IMR-90 (cell line): ENCODE data around the gene BOLA1. TPM values are rescaled to one million over a fixed set of nuclear protein-coding genes. Genes with fewer than 3 reads are reported as not detected.

Experiments
- ATAC-seq: fragments of 200-7000 bp; cut with Tn5 transposase; 2 replicates; pipeline ENCODE4 v1.9.1; 2020; ENCODE audit warnings: low read depth, mild to moderate bottlenecking, moderate library complexity
- BruUV-seq: library from RNA; stranded (reverse); fragments of 400-500 nt; replicated peaks from 2 replicates; lab custom pipeline; 2021; lab: Mats Ljungman, UMichigan
- CTCF ChIA-PET: fragments of 300-600 bp; formaldehyde crosslinking; extraction: SDS; loops from one replicate; lab custom pipeline; 2021; ENCODE audit warnings: antibody characterized with exemption; lab: Yijun Ruan, JAX
- POLR2A ChIA-PET: fragments of 300-600 bp; sonication (Branson Sonifier 250); formaldehyde crosslinking; loops from one replicate; lab custom pipeline; 2022; ENCODE audit warnings: antibody characterized with exemption; ENCODE audit not compliant: unreplicated experiment; lab: Charles Lee
- DNase-seq: peaks from one replicate; pipeline ENCODE4 v3.0.0; 2013
- H2AFZ ChIP-seq: replicated peaks from 2 replicates; pipeline ENCODE3; 2013; ENCODE audit warnings: low read length, mild to moderate bottlenecking; ENCODE audit not compliant: poor library complexity
- H2AK5ac ChIP-seq: 2 replicates; pipeline ENCODE4 v1.6.1; 2013; ENCODE audit warnings: low read depth, low read length, inconsistent platforms
- H2AK9ac ChIP-seq: replicated peaks from 2 replicates; pipeline ENCODE3; 2013; ENCODE audit warnings: mild to moderate bottlenecking, low read depth, low read length, moderate library complexity; ENCODE audit not compliant: poor library complexity
- H2BK120ac ChIP-seq: 2 replicates; pipeline ENCODE4 v1.6.1; 2013; ENCODE audit warnings: low read depth, low read length, inconsistent platforms
- H2BK15ac ChIP-seq: 3 replicates; pipeline ENCODE4 v1.6.1; 2013; ENCODE audit warnings: low read depth, low read length, inconsistent platforms
- H2BK20ac ChIP-seq: 2 replicates; pipeline ENCODE4 v1.6.1; 2013; ENCODE audit warnings: low read depth, mild to moderate bottlenecking, inconsistent platforms, low read length, moderate library complexity
- H2BK5ac ChIP-seq: 2 replicates; pipeline ENCODE4 v1.6.1; 2013; ENCODE audit warnings: mild to moderate bottlenecking, low read depth, low read length, inconsistent platforms; ENCODE audit not compliant: poor library complexity, severe bottlenecking
- H3K14ac ChIP-seq: replicated peaks from 2 replicates; pipeline ENCODE4 v1.6.1; 2013; ENCODE audit warnings: low read depth, low read length, inconsistent platforms
- H3K18ac ChIP-seq: 2 replicates; pipeline ENCODE4 v1.6.1; 2013; ENCODE audit warnings: low read depth, low read length, control low read depth
- H3K23ac ChIP-seq: 2 replicates; pipeline ENCODE4 v1.6.1; 2013; ENCODE audit warnings: low read depth, low read length, inconsistent platforms
- H3K27ac ChIP-seq: 2 replicates; pipeline ENCODE4 v1.5.1; 2013; ENCODE audit warnings: mild to moderate bottlenecking, control low read depth, low read length; ENCODE audit not compliant: insufficient read depth
- H3K27me3 ChIP-seq: 2 replicates; pipeline ENCODE4 v1.6.1; 2013; ENCODE audit warnings: low read length; ENCODE audit not compliant: control insufficient read depth, insufficient read depth
- H3K36me3 ChIP-seq: 2 replicates; pipeline ENCODE4 v1.6.1; 2013; ENCODE audit warnings: low read length, mixed read lengths; ENCODE audit not compliant: control insufficient read depth, insufficient read depth
- H3K4ac ChIP-seq: 2 replicates; pipeline ENCODE4 v1.6.1; 2013; ENCODE audit warnings: low read depth, low read length, inconsistent platforms
- H3K4me1 ChIP-seq: 2 replicates; pipeline ENCODE4 v1.6.1; 2013; ENCODE audit warnings: low read length, mixed read lengths; ENCODE audit not compliant: control insufficient read depth, insufficient read depth
- H3K4me2 ChIP-seq: 2 replicates; pipeline ENCODE4 v1.6.1; 2013; ENCODE audit warnings: low read depth, mild to moderate bottlenecking, control low read depth, low read length, moderate library complexity
- H3K4me3 ChIP-seq: 2 replicates; pipeline ENCODE4 v1.5.1; 2013; ENCODE audit warnings: low read depth, mild to moderate bottlenecking, control low read depth, low read length, moderate library complexity; ENCODE audit not compliant: insufficient read depth
- H3K56ac ChIP-seq: 2 replicates; pipeline ENCODE4 v1.6.1; 2013; ENCODE audit warnings: low read length, inconsistent platforms; ENCODE audit not compliant: insufficient read depth; ENCODE audit errors: extremely low read depth
- H3K79me1 ChIP-seq, 2 experiments: 2 replicates each; pipeline ENCODE4 v1.6.1; 2013; ENCODE audit warnings: low read length in 2 of 2, inconsistent platforms in 1 of 2, low read depth in 1 of 2
- H3K9ac ChIP-seq: 2 replicates; pipeline ENCODE4 v1.6.1; 2013; ENCODE audit warnings: low read depth, low read length, control low read depth
- H3K9me1 ChIP-seq: 2 replicates; pipeline ENCODE4 v1.6.1; 2013; ENCODE audit warnings: low read length, inconsistent platforms; ENCODE audit not compliant: insufficient read depth
- H3K9me3 ChIP-seq: 2 replicates; pipeline ENCODE4 v1.6.1; 2013; ENCODE audit warnings: low read length; ENCODE audit not compliant: control insufficient read depth, insufficient read depth
- H4K20me1 ChIP-seq: 2 replicates; pipeline ENCODE4 v1.6.1; 2013; ENCODE audit warnings: low read length, inconsistent platforms; ENCODE audit not compliant: insufficient read depth
- H4K5ac ChIP-seq: 2 replicates; pipeline ENCODE4 v1.6.1; 2013; ENCODE audit warnings: mild to moderate bottlenecking, low read depth, low read length, control low read depth
- H4K8ac ChIP-seq, 2 experiments: 2 replicates each; pipeline ENCODE4 v1.6.1; 2013; ENCODE audit warnings: low read depth in 2 of 2, low read length in 2 of 2, control low read depth in 1 of 2, inconsistent platforms in 1 of 2
- H4K91ac ChIP-seq: 2 replicates; pipeline ENCODE4 v1.6.1; 2013; ENCODE audit warnings: low read depth, low read length, inconsistent platforms; ENCODE audit not compliant: insufficient read depth
- BHLHE40 ChIP-seq: fragments of 150-350 bp; IDR thresholded peaks from 2 replicates; pipeline ENCODE4 v1.6.1; 2016; ENCODE audit warnings: mild to moderate bottlenecking, low read depth, low read length
- CEBPB ChIP-seq: IDR thresholded peaks from 2 replicates; pipeline ENCODE4 v1.6.1; 2012; ENCODE audit warnings: low read depth, low read length, improper control_type of control experiment
- CHD1 ChIP-seq: IDR thresholded peaks from 2 replicates; pipeline ENCODE4 v1.6.1; 2012; ENCODE audit warnings: low read depth, low read length, improper control_type of control experiment
- CTCF ChIP-seq: conservative IDR thresholded peaks from 2 replicates; pipeline ENCODE4 v1.5.1; 2012; ENCODE audit warnings: mild to moderate bottlenecking, low read depth, low read length, improper control_type of control experiment
- ELK1 ChIP-seq: fragments of 150-350 bp; IDR thresholded peaks from 2 replicates; pipeline ENCODE4 v1.6.1; 2016; ENCODE audit warnings: low read depth, mild to moderate bottlenecking, low read length, moderate library complexity, borderline replicate concordance
- FOS ChIP-seq: fragments of 150-350 bp; IDR thresholded peaks from 2 replicates; pipeline ENCODE4 v1.6.1; 2016; ENCODE audit warnings: low read depth, low read length
- MAFK ChIP-seq: IDR thresholded peaks from 2 replicates; pipeline ENCODE4 v1.6.1; 2012; ENCODE audit warnings: low read depth, low read length, improper control_type of control experiment
- MXI1 ChIP-seq: IDR thresholded peaks from 2 replicates; pipeline ENCODE4 v1.6.1; 2012; ENCODE audit warnings: low read depth, mild to moderate bottlenecking, low read length, moderate library complexity, borderline replicate concordance
- NFE2L2 ChIP-seq: fragments of 150-350 bp; IDR thresholded peaks from 2 replicates; pipeline ENCODE4 v1.6.1; 2016; ENCODE audit warnings: low read depth, mild to moderate bottlenecking, low read length
- POLR2A ChIP-seq: IDR thresholded peaks from 2 replicates; pipeline ENCODE4 v1.6.1; 2012; ENCODE audit warnings: mild to moderate bottlenecking, low read depth, low read length
- RAD21 ChIP-seq: IDR thresholded peaks from 2 replicates; pipeline ENCODE4 v1.6.1; 2012; ENCODE audit warnings: low read length, improper control_type of control experiment
- RCOR1 ChIP-seq: IDR thresholded peaks from 2 replicates; pipeline ENCODE4 v1.6.1; 2012; ENCODE audit warnings: mild to moderate bottlenecking, low read length, improper control_type of control experiment; ENCODE audit not compliant: insufficient replicate concordance
- RFX5 ChIP-seq: IDR thresholded peaks from 2 replicates; pipeline ENCODE4 v1.8.0; 2012; ENCODE audit warnings: low read depth, mild to moderate bottlenecking, low read length, moderate library complexity
- SMC3 ChIP-seq: fragments of 150-350 bp; IDR thresholded peaks from 2 replicates; pipeline ENCODE4 v1.6.1; 2016; ENCODE audit warnings: low read depth, mild to moderate bottlenecking, antibody characterized with exemption, low read length, moderate library complexity
- USF2 ChIP-seq: fragments of 150-350 bp; IDR thresholded peaks from 2 replicates; pipeline ENCODE4 v1.6.1; 2017; ENCODE audit warnings: mild to moderate bottlenecking, antibody characterized with exemption, low read length, low read depth
- WGBS, 2 experiments: methylation state at CpG; one replicate each; pipeline versions ENCODE4 v1.1.5 to v1.1.7; 2013; ENCODE audit warnings: missing lambda C conversion rate in 2 of 2; ENCODE audit not compliant: insufficient read length in 1 of 2; ENCODE audit errors: extremely low coverage in 2 of 2; 5-methylcytosine and 5-hydroxymethylcytosine counted together
- dilution Hi-C: fragments of 300-500 bp; cut with HindIII; formaldehyde crosslinking; loops from one replicate; pipeline ENCODE4 v1.14.3; 2018; ENCODE audit warnings: low sequenced_read_pairs; ENCODE audit not compliant: unreplicated experiment
- in situ Hi-C: fragments of 300-500 bp; cut with MboI; formaldehyde crosslinking; loops from 3 replicates; pipeline ENCODE4 v1.14.3; 2019; ENCODE audit warnings: low sequenced_read_pairs, inconsistent platforms, mixed read lengths
- intact Hi-C: fragments of 100-400 bp; cut with micrococcal nuclease; formaldehyde crosslinking; loops from 2 replicates; pipeline ENCODE4 v1.10.0; 2022
- polyA plus RNA-seq, 3 experiments: library from polyadenylated mRNA; depleted of rRNA; stranded (reverse); fragments of >200 nt; gene quantifications; 2 replicates each; pipeline ENCODE4 v1.2.3, GENCODE V29; 2012; ENCODE audit warnings: low replicate concordance in 1 of 3
- total RNA-seq: library from RNA; depleted of rRNA; stranded (reverse); fragments of >200 nt; gene quantifications from 2 replicates; pipeline ENCODE4 v1.2.3, GENCODE V29; 2012

BOLA1 gene
- total and polyA plus RNA-seq, 2 of the 4 experiments (the other 2 are of a cell fraction): 3.4 to 12.6 TPM

- Histone ChIP-seq H3K79me1 (peaks cover 5 to 30% of the 10 kb centered on the region in 2 experiments; a peak in 3 of 4 replicates), H4K91ac (no peak overlapping the region), H3K56ac (no peak overlapping the region), H2BK5ac (no peak overlapping the region), H4K5ac (no peak overlapping the region), H3K4ac (0 out of 2 replicates have a peak overlapping the region, but pooled peaks have one; percentile 36), H4K8ac (no peak overlapping the region), H3K9me3 (no peaks in the 10 kb centered on the region), H2AK9ac (peak overlapping the region; percentile 35), H3K27me3 (no peaks in the 10 kb centered on the region), H3K4me1 (peaks cover 12% of the 10 kb centered on the region), H3K9ac (no peak overlapping the region), H4K20me1 (no peaks in the 10 kb centered on the region), H3K23ac (peak overlapping the region; percentile 29), H2BK15ac (no peak overlapping the region), H2BK120ac (no peak overlapping the region), H2BK20ac (no peak overlapping the region), H3K18ac (no peak overlapping the region), H3K4me2 (no peak overlapping the region; the same call in 1 of the 2 replicates), H3K27ac (no peak overlapping the region), H3K4me3 (no peak overlapping the region), H3K14ac (no peak overlapping the region), H2AFZ (no peak overlapping the region), H3K9me1 (peaks cover 22% of the 10 kb centered on the region), H3K36me3 (peaks cover 17% of the 10 kb centered on the region), H2AK5ac (peak overlapping the region; percentile 58)
- WGBS, 2 experiments: 36% methylated on average over 2 of the region's 11 CpGs; no CpG with 5 or more reads in 1 of the 2 experiments
- intact Hi-C loops: no loop called here
- DNase-seq: no peak
- in situ Hi-C loops: no loop called here
- dilution Hi-C loops: no loop called here
- POLR2A ChIA-PET: no interaction called here
- BruUV-seq: no TSS peak
- CTCF ChIA-PET: interaction anchor here (0.6 kb wide), 2 partner anchors 135 to 266 kb away, joined by 3 to 4 read pairs; no protein-coding TSS in a partner anchor
- ATAC-seq: no peak
- no peak for TF ChIP-seq CTCF
- no peak for TF ChIP-seq MXI1
- TF ChIP-seq SMC3: no peak
- TF ChIP-seq CEBPB: no peak
- no peak for TF ChIP-seq BHLHE40
- no peak for TF ChIP-seq FOS
- no peak for TF ChIP-seq ELK1
- TF ChIP-seq POLR2A: no peak
- no peak for TF ChIP-seq CHD1
- no peak for TF ChIP-seq NFE2L2
- no peak for TF ChIP-seq RFX5
- TF ChIP-seq RAD21: no peak
- TF ChIP-seq MAFK: no peak
- TF ChIP-seq USF2: no peak
- no peak for TF ChIP-seq RCOR1
Measured at GRCh38 chr1:149915429-149916192, 16.2 kb downstream of the BOLA1 start.
